Transverse colon (tissue), 4 donors: ENCODE measurements around the gene GPANK1. TPM values are rescaled to one million over a fixed set of nuclear protein-coding genes. Genes with fewer than 3 reads are reported as not detected.
A peak's percentile ranks its signal among the peaks of the same experiment; 100 is the strongest.

ENCODE experiments used
- DNase-seq: peaks from one replicate; pipeline ENCODE4 v3.0.0-alpha.2; 2019
- H3K27ac ChIP-seq, 4 donors: fragments of 200-600 bp; sonication (generic); 2 replicates each; pipeline ENCODE4 v1.5.1; 2016 to 2018; ENCODE audit warnings: inconsistent platforms in 4 of 4
- H3K27me3 ChIP-seq: fragments of 200-600 bp; sonication (generic); 2 replicates; pipeline ENCODE4 v1.5.1; 2017; ENCODE audit warnings: inconsistent platforms
- H3K36me3 ChIP-seq, 4 donors: fragments of 200-600 bp; sonication (generic); 2 replicates each; pipeline ENCODE4 v1.5.1; 2017 to 2019; ENCODE audit warnings: inconsistent platforms in 4 of 4
- H3K4me1 ChIP-seq, 4 donors: fragments of 200-600 bp; sonication (generic); 2 replicates each; pipeline ENCODE4 v1.5.1; 2017 to 2020; ENCODE audit warnings: inconsistent platforms in 4 of 4
- H3K4me3 ChIP-seq, 4 donors: fragments of 200-600 bp; sonication (generic); 1 replicate in 1 of 4; 2 replicates in 3 of 4; pipeline versions ENCODE4 v1.5.1 to v1.6.1; 2017 to 2019; ENCODE audit warnings: inconsistent platforms in 4 of 4
- H3K9me3 ChIP-seq, 2 donors: fragments of 200-600 bp; sonication (generic); 2 replicates each; pipeline ENCODE4 v1.5.1; 2017 to 2019; ENCODE audit warnings: inconsistent platforms in 2 of 2
- CTCF ChIP-seq, 5 experiments: fragments of 200-600 bp in 3 of 5; fragments of 450-650 bp in 2 of 5; sonication (generic) in 3 of 5; IDR thresholded peaks; 1 replicate in 2 of 5; 2 replicates in 3 of 5; pipeline ENCODE4 v1.5.1; 2016 to 2017; ENCODE audit warnings: antibody characterized with exemption in 5 of 5, inconsistent platforms in 3 of 5, mild to moderate bottlenecking in 2 of 5, moderate library complexity in 1 of 5
- EP300 ChIP-seq: sonication (generic); formaldehyde crosslinking; IDR thresholded peaks from one replicate; pipeline ENCODE4 v1.6.1; 2017; ENCODE audit warnings: antibody characterized with exemption, low read depth
- POLR2A ChIP-seq: fragments of 450-650 bp; IDR thresholded peaks from one replicate; pipeline ENCODE4 v1.6.1; 2016; ENCODE audit warnings: antibody characterized with exemption, mild to moderate bottlenecking, moderate library complexity
- POLR2AphosphoS5 ChIP-seq, 3 donors: sonication (generic); formaldehyde crosslinking; IDR thresholded peaks; one replicate each; pipeline ENCODE4 v1.6.1; 2016; ENCODE audit warnings: antibody characterized with exemption in 3 of 3
- WGBS, 2 donors: methylation state at CpG; one replicate each; pipeline ENCODE4 v1.1.5; 2018; ENCODE audit warnings: low coverage in 1 of 2; 5-methylcytosine and 5-hydroxymethylcytosine counted together
- in situ Hi-C, 4 donors: fragments of 200-750 bp; cut with MboI; loops; one replicate each; pipeline versions ENCODE4 v1.15.0 to v1.15.1; 2017; ENCODE audit warnings: low sequenced_read_pairs in 3 of 4, low pct_ligation_motif_present in 1 of 4, low pct_unique_long_range_greater_than_20kb in 1 of 4
- intact Hi-C: fragments of 100-400 bp; cut with DNase I; formaldehyde crosslinking; loops from one replicate; pipeline ENCODE4 v1.15.1; 2023; ENCODE audit warnings: low total_unique reads
- total RNA-seq, 4 donors: library from RNA; depleted of rRNA; stranded (reverse); fragments of >200 nt; gene quantifications; one replicate each; pipeline ENCODE4 v1.1.0, GENCODE V29; 2016

GPANK1 gene
- total RNA-seq, 4 donors from 2014 or later = 2.4 to 32.9 (median 23.2) TPM

GRCh38 chr6:31663961-31664789 is 622 bp downstream of the GPANK1 start:
- TF ChIP-seq EP300 (no peak), CTCF (IDR thresholded peaks at IDR 0.05) (no peak), POLR2AphosphoS5 (IDR thresholded peaks at IDR 0.05) (no peak), POLR2A (no peak)
- peaks cover 0 to 28% (median 9%) of the 10 kb centered on the region in 4 donors for H3K36me3 ChIP-seq
- DNase-seq = peak; percentile 29
- in situ Hi-C loops = no loop called here
- H3K4me3 ChIP-seq = peak overlapping the region; percentile 43 to 96 (median 84)
- no peaks in the 10 kb centered on the region for H3K27me3 ChIP-seq
- 4 to 31% methylated on average over 5 to 17 of the region's 17 CpGs for WGBS, 2 donors
- intact Hi-C loops = no loop called here
- peak overlapping the region; percentile 93 to 99 (median 98) for H3K27ac ChIP-seq
- H3K4me1 ChIP-seq = peaks cover 27 to 62% (median 38%) of the 10 kb centered on the region in 4 donors
- H3K9me3 ChIP-seq = no peaks in the 10 kb centered on the region

DNA sequence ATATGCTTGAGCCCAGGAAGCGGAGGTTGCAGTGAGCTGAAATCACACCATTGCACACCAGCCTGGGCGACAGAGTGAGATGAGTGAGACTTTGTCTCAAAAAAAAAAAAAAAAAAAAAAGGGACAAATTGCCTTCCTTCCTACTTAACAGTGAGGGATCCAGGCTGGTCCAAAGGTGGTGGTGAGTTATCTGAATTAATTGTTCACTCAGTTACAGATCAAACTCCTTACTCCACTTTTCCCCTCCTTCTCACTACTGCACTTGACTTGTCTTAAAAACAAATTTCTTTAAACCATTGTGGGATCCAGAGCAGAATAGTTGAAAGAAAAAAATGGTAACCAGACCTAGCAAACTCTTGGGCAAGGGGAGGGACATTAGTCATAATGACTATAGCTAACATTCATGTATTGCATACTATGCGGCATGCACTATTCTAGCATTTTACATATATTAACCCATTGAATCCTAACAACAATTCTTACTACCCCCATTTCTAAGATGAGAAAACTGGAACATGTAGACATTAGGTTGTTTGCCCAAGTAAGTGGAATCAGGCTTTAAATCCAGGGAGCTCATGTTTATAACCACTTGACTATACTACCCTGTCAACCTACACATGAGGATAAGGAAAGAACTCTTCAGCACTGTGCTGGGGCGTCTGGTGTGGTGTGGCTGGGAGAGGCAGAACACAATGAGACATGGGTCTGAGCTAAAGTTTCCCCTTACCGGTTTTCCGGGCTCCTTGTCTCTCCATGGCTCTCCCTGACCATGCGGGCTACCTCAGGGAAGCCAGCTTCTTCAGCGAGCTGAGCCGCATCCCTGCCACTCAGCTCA is 1.5 kb downstream of the GPANK1 start:
- intact Hi-C loops (no loop called here), in situ Hi-C loops (no loop called here)
- H3K9me3 ChIP-seq = no peaks in the 10 kb centered on the region
- H3K27me3 ChIP-seq = no peaks in the 10 kb centered on the region
- peaks cover 0 to 20% (median 6%) of the 10 kb centered on the region in 4 donors for H3K36me3 ChIP-seq
- H3K4me1 ChIP-seq = peaks cover 35 to 71% (median 45%) of the 10 kb centered on the region in 4 donors
- WGBS, 2 donors = 69 to 93% methylated on average over 3 to 9 of the region's 9 CpGs
- TF ChIP-seq POLR2AphosphoS5 (IDR thresholded peaks at IDR 0.05) (no peak), CTCF (IDR thresholded peaks at IDR 0.05) (no peak), EP300 (no peak), POLR2A (no peak)
- no peak for DNase-seq
- peak overlapping the region; percentile 43 to 96 (median 84) for H3K4me3 ChIP-seq
- peak overlapping the region; percentile 93 to 99 (median 98) for H3K27ac ChIP-seq

- Histone ChIP-seq H3K4me3 (no peak overlapping the region), H3K9me3 (no peaks in the 10 kb centered on the region), H3K36me3 (peaks cover 0 to 9% (median 2%) of the 10 kb centered on the region in 4 donors), H3K27me3 (no peaks in the 10 kb centered on the region), H3K27ac (peak overlapping the region in 1 of 4 donors; percentile 6), H3K4me1 (peaks cover 38 to 73% (median 53%) of the 10 kb centered on the region in 4 donors)
- WGBS, 2 donors = 84 to 89% methylated on average over 6 to 12 of the region's 12 CpGs
- no peak for TF ChIP-seq POLR2A
- TF ChIP-seq CTCF (IDR thresholded peaks at IDR 0.05) = no peak
- TF ChIP-seq POLR2AphosphoS5 (IDR thresholded peaks at IDR 0.05) = no peak
- no peak for TF ChIP-seq EP300
- no peak for DNase-seq
- in situ Hi-C loops = no loop called here
- intact Hi-C loops = no loop called here
Measured at GRCh38 chr6:31662124-31662723, 2.6 kb downstream of the GPANK1 start.
